HG02884 (cell line): Measurements from ENCODE around the gene PMIS2.
A peak's percentile ranks its signal among the peaks of the same experiment; 100 is the strongest.
"Not testable (repeated sequence)": the region's sequence is repeated elsewhere in the genome, so short reads cannot be mapped to it uniquely, and the experiment has no call there.

Experiments used
- ATAC-seq: cut with Tn5 transposase; IDR thresholded peaks from one replicate; pipeline ENCODE4 v1.9.1; 2021; ENCODE audit warnings: mild to moderate bottlenecking, moderate library complexity; ENCODE audit not compliant: unreplicated experiment

Gene PMIS2

DNA sequence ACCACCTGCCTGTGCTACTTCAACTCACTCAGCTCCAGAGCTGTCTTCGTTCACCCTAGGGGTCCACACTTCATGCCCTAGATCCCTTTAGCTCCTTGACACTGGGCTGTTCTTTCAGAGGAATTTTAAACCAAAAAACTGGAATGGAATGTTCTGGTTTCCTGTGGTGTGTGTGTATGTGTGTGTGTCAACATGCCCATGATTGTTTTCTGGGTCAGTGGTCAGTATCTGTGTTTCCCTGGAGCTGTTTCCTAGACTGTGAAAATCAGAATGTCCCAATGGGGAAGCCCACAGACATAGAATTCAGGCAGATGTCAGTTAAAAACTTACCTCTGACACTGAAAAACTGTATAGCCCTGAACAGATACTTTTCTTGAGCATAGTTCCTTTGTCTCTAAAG lies 1.3 kb downstream of the PMIS2 start:
- no peak for ATAC-seq

DNA sequence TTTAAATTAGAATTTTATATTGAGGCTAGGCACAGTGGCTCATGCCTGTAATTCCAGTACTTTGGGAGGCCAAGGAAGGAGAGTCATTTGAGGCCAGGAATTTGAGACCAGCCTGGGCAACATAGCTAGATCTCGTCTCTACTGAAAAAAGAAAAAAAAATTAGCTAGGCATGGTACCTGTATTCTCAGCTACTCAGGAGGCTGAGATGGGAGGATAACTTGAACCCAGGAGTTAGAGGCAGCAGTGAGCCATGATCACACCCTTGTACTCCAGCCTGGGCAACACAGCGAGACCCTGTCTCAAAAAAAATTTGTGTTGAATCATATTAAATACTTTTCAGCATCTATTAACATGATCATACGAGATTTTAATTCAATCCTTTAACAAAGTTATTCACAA lies 4.9 kb downstream of the PMIS2 start:
- no peak for ATAC-seq

- no peak for ATAC-seq
These were observed 6.3 kb downstream of the PMIS2 start for GRCh38 chr19:35592226-35592625.

- not testable (repeated sequence) for ATAC-seq
These were observed 9.1 kb downstream of the PMIS2 start for GRCh38 chr19:35595026-35595425.

- no peak for ATAC-seq
These were observed 10.0 kb downstream of the PMIS2 start for GRCh38 chr19:35595928-35596327.

- no peak for ATAC-seq
These were observed 10.5 kb downstream of the PMIS2 start for GRCh38 chr19:35596366-35596999.

GRCh38 chr19:35601971-35602370 lies 16.0 kb downstream of the PMIS2 start:
- ATAC-seq, result no peak

DNA sequence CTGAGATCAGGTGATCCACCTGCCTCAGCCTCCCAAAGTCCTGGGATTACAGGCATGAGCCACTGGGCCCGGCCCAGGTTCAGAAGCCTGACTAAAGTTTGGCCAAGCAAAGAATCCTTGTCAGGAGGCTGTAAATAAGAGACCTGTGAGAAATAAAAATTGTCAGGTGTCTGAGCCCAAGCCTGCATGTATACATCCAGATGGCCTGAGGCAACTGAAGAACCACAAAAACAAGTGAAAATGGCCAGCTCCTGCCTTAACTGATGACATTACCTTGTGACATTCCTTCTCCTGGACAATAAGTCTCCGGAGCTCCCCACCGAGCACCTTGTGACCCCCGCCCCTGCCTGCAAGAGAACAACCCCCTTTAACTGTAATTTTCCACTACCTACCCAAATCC lies 18.5 kb downstream of the PMIS2 start:
- ATAC-seq, result not testable (repeated sequence)

GRCh38 chr19:35607170-35607569 lies 21.2 kb downstream of the PMIS2 start:
- ATAC-seq, result not testable (repeated sequence)

- no peak for ATAC-seq
These were observed 21.7 kb downstream of the PMIS2 start for GRCh38 chr19:35607661-35608060.

- no peak for ATAC-seq
These were observed 22.3 kb downstream of the PMIS2 start for GRCh38 chr19:35608251-35608650.

DNA sequence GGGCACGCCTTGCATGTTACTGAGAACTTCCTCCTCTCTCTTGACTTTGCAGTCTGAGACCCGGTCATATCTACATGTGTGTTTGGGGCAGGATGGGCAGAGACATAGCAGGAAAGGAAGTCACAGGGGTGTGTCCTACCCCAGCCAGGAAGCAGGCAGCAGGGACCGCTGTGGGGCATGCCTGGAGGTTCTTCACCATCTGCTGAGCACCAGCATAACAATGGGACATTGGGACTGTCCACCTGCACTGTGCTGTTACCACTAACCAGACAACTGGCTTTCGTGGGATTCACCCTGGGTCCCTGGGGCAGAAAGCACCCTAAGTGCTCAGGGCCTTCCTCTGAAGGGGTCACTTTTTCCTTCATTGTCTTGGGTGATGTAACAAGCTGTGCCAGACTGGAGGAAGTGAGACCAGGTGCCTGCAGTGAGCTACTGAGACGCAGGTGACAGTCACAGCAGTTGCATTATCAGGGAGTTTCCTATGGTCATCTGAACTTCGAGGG lies 23.9 kb downstream of the PMIS2 start:
- no peak for ATAC-seq

GRCh38 chr19:35612224-35612558 lies 26.2 kb downstream of the PMIS2 start:
- ATAC-seq, result no peak

DNA sequence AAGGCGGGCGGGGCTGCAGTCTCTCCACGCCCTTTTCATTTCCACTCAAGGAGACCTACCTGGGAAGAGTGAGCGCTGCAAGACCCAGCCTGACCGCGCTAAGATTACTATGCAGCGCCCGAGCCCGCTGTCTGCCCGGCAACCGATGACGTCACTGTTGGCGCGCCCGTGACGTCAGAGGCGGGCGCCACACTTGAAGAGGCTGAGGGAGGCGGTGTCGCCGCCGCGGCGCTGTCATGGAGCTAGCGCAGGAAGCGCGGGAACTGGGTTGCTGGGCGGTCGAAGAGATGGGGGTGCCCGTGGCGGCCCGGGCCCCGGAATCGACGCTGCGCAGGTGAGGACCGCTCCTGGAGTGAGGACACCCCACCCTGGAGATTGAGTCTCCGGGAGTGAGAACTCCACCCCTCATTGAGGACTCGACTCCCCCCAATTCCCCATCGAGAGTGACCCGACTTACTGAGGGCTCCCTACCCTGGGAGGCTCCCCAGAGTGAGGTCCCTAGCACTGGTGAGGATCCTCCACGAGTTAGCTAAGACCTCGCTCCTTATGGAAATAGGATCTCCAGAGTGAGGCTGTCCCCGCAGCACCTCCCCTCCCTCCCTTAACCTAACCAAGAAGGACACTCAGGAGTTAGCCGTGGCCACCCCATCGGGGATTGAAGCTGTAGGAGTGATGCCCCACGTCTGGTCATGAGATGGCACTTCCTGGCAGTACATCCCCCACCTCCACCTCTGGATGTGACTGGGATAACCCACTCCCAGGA lies 26.8 kb downstream of the PMIS2 start, which contains the start of gene HAUS5:
Gene HAUS5 (plus strand): TSS at position 177 of the 763 bp plus-strand sequence. CDS start 60 bp downstream, at position 237.
- peak; percentile 86 for ATAC-seq

GRCh38 chr19:35613574-35613973 lies 27.6 kb downstream of the PMIS2 start:
- no peak for ATAC-seq

DNA sequence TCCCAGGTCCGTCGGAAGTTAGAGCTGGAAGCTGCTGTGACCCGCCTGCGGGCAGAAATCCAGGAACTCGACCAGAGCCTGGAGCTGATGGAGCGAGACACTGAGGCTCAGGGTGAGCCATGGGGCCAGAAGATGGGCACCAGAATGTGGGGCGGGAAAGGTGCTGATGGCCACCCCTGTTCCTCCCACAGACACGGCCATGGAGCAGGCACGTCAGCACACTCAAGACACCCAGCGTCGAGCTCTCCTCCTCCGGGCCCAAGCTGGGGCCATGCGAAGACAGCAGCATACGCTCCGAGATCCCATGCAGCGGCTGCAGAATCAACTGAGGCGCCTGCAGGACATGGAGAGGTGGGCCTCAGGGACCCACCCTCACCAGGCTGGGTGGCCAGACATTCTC lies 29.1 kb downstream of the PMIS2 start:
- ATAC-seq, result no peak

GRCh38 chr19:35618857-35619256 lies 32.9 kb downstream of the PMIS2 start:
- no peak for ATAC-seq

GRCh38 chr19:35619290-35619923 lies 33.4 kb downstream of the PMIS2 start:
- no peak for ATAC-seq

DNA sequence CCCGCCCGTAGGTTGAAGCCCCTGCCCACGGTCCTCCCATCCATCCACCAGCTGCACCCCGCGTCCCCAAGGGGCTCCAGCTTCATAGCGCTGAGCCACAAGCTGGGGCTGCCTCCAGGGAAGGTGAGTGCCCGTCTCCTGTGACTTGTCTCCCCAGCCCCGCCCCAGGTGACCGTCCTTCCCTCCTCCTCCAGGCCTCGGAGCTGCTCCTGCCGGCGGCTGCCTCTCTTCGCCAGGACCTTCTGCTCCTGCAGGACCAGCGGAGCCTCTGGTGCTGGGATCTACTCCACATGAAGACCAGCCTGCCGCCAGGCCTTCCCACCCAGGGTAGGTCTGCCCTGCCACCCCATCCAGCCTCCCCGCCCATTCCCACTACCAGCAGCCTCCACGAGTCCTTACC lies 34.0 kb downstream of the PMIS2 start:
- ATAC-seq, result no peak

- no peak for ATAC-seq
These were observed 35.7 kb downstream of the PMIS2 start for GRCh38 chr19:35621708-35622107.

DNA sequence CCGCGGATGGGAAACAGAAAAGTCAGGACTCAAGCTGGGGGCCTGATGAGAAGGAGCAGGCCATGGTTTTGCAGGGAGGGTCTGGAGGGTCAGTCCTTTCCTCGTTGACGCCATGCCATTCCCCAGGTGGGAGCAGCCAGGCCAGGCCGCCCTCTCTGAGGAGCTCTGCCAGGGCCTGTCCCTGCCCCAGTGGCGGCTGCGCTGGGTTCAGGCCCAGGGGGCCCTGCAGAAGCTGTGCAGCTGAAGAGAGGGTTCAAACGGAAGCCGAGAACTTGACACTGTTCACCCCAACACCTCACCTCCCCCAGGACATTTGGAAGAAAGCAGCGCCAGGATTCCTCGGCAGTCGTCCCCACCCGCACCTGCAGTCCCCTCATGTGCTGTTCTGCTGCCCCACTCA lies 36.8 kb downstream of the PMIS2 start:
- no peak for ATAC-seq
